Cerebellar nuclear complex (tissue), 1 donor: ENCODE data around the gene NSL1.

Experiments
- DNase-seq, 2 experiments: peaks; one replicate each; lab custom pipeline; 2025; lab: John Stamatoyannopoulos, UW

NSL1 gene

DNA sequence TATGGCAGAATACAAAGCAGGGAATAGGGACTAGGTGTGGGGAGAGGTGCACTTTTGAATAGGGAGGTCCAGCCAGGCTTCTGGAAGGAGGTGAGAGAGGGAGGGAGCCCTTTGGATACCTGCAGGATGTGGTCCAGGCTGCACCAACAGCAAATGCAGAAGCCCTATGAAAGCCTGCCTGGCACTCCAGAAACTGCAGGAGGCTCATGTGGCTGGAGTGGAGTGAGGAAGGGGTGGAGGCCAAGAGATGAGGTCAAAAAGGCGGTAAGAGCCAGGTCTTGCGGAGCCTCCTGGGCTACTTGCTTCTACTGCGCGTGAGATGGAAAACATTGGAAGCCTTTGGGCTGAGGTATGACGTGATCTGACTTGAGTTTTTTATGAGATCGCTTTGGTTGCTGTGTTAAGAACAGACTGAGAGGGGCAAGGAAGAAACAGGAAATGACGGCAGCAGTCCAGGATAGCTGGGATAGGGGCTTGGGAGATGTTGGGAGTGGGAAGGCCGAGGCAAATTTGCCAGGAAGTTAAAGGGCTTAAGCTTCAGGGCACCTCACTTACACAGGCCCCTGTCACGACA, 87.5 kb downstream of the NSL1 start:
- no peak for DNase-seq

DNA sequence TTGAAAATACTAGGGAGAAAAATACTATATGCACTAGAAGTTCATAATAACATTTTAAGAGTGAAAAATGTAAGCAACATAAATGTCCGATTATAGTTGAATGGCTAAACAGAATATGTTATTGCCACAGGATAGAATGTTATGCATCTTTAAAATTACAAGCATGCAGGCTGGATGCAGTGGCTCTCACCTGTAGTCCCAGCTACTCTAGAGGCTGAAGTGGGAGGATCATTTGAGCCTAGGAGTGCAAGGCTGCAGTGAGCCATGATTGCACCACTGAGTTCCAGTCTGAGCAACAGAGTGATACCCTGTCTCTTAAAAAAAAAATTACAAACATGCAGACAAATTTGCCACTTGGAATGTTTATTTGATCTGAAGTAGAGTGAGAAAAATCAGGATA, 88.9 kb downstream of the NSL1 start:
- DNase-seq = no peak

DNA sequence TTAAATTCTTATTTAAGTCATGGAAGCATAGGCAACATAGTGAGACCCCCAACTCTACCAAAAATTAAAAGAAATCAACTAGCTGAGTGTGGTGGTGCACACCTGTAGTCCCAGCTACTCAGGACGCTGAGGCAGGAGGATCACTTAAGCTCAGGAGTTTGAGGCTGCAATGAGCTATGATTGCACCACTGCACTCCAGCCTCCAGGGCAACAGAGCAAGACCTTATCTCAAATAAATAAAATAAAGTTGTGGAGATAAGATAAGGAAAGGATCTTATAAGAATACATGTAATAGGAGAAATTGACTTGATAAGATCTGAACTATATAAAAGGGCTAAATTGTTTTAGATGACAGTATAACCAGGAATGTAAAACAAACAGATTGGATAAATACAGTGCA, 89.7 kb downstream of the NSL1 start:
- DNase-seq = no peak

DNA sequence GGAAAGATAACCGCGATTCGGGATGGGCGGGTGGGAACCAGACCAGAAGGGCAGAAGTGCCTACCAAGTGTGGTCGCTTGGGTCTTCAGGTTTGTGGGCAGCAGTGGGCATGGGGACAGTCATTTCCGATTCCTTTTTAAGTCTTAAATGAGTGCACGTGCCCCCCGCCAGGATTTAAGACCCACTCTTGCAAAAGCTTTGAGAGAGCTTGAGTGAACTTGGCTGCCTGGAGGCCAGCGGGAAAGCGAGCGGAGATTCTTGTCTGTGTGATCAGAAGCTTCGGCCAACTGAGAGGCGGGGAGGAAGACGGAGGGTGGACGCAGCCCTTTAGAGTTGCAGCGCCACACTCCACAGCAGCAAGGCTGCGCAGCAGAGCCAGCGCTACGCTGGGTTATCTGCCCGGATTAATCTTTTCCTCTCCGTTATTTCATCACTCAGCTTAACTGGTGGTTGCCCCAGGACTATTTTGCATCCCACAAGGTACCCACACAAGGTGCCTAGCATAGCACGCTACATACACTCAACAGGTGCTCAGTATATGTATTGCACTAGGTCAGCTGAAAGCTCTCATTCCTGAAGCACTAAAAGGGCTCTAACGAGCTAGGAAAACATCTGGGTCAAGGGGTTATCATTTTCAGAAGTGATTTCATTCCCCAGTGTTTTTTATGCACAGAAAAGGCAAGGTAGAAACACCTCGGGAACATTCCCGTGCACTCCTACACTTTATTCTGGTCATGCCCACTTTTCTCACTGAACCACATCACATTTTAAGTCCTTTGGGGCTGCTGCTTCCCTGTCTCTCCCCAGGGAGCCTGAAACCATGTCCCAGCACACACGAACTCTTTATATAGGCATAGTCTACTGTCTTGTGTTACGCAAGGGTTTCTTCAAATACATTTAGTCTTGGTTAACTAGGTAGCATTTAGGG, 90.4 kb downstream of the NSL1 start:
- DNase-seq = no peak

DNA sequence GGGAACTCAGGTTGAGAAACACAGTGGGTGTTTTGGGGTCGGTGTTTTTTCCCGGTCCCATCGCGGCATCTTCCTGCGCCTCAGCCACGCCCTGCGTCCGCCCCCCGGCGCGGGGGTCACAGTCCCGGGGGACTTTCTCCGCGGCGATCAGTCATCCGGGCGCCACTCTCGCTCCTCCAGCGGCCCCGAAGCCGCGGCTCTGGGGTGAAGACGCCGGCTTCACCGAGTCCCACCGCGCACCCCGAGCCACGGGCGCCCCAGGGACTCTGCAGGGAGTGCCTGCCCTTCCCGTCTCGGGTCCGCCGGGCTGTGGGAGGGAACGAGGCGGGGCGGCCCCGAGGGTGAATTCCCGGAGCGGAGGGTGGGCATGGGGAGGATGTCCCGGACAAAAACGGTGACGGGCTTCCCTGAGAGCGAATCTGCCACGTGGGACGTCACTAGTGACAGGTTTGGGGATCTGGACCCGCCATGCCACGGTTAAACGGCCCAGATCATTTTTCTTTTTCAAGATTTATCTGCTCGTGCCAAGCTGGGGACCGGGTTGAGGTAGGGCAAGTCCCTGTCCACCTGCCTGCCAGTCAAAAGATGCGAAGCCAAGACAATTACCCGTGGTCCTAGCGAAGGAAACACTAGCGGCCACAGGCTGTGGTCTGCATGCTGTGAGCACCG, 91.2 kb downstream of the NSL1 start:
- DNase-seq = no peak

DNA sequence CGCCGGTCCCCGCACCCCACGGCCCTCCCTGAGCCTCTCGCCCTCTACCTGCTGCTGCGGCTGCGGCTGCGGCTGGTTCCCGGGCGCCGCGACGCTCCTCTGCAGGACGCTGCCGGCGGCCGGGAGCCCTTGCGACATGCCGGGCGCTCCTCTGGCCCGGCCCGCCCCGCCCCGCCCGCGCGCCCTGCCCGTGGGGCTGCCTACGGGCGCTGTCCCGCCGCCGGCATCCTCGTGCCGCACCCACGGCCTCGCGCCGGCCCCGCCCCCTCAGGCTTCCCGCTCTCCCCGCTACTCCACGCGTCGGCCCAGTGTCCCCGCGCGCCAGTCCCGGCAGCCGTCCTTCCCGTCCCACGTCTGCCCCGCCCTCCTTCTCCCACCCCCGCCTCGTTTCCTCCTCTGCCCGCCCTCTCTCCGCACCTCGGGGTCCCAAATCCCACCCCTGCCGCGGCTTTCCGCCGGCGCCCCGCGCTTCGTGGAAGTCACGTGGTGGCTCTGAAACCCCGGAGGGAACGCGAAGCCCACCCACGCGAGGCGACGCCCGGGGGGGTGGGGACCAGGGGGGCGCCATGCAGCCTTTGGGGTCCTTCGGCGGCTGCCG, 91.9 kb downstream of the NSL1 start, which contains the start of gene BATF3:
TSS of gene BATF3 (minus strand) at position 216 of the 598 bp plus-strand sequence. CDS start at position 138, 78 bp downstream.
- no peak for DNase-seq

DNA sequence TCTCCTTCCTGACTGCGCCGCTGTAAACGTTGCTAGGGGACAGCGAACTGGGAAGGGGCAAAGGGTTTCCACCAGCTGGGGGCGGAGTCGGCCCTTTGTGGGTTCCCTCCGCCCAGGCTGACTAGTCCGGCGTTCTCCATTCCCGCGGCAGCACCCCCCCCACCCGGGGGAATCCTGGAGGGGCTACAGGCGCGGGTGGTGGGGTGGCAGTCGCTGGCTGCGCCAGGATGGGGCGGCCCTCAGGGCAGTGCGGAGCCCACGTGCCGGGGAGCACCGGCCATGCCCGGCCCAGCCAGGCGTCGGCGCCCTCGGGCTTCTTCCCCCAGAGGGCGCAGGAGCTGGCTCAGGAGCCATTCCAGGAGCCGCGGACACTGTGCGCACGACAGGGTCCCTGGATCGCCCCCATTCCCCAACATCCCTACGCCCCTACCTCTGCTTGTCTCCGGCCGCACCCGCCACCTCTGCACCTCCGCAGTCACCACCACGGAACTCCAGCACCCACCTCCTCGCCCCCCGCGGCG, 92.4 kb downstream of the NSL1 start:
- DNase-seq = no peak

DNA sequence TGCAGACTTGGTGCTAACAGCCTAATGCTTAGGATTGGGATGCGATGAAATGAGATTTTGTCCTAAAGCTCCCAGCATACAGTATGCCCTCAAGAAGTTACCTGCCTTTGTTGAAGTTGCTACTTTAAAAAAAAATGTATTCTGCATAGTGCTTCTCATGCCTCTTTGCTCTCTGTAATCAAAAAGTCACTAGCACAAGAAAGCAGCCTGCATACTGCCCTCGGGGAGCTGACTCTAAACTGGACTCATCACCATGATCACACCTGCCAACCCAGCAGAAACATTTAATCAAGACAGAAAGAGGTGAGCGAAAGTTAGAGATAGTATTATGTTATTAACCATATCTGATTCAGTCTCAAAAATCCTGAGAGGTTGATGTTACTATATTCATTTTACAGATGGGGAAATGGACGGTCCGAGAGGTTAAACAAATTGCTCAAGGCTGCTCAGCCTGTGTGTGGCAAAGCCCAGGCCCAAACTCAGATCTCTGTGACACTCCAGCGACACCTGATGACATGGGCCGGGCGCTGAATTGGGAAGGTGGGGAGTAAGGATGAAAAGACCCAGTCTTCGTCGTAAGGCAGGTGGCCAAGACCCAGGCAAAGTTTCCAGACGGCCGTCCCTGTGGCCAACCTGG, 93.0 kb downstream of the NSL1 start:
- no peak for DNase-seq

DNA sequence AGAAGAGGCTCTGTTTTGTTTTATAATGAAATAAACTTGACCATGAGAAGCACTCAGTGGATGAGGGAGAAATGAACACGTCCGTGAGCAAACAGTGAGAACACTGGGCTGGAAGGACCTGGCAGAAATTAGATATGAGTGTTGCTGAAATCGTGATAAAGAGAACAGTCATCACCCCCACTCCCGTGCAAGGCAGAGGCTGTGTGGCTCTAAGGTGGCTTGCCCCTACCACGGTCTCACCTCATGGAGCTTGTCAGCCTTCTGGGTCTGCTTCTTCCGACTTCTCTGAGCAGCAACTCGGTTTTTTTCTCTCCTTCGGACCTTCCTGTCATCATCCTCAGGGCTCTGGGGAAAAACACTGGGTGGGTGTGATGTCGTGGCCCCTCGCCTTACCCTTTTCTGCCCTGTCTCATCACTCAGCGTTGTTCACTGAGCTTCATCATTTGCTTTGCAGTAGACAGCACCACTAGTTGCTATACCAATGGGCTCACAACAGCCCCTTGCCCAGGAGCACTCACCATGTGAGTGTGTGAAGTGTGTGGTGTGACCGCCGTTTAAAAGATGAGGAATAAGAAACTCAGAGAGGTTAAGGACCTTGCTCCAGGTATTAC, 94.8 kb downstream of the NSL1 start:
- DNase-seq = no peak

DNA sequence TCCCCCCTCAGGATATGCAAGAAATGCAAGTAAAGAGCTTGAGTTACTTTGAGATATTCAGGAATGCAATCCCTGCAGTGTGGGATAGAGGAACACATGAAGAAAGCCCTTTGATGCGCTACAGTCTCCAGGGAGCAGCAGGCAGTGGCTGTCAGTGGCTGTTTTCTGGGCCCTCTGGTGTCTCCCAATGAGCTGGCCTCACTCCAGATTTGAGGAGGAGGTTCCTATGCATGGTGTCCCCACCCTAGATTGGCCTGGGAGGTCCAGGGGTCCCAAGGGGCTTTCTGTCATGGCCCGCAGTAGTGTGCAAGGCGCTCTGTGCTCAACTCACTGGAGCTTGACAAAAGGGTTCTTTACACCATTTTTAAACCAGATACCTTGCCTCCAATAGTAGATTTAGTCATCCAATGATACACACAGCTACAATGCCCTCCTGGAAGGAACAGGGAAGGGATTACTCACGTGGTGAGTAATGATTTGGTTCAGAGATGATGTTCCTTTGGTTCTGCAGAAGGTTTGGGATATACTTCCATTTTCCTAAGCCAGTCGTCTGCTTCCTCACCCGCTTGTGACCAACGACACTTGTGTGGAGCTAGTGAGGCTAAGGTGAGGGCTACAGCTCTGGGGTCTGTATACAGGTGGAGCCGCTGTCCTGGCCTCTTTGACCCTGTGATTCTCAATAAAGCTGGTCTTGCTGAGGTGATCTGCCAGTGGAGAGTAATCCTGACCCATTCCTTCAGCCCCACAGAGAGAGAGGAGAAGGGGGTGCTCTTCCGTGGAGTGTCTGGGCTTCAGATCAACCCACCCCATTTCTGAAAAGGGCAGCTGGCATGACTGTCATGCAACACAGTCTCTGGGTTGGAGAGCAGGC, 98.6 kb downstream of the NSL1 start:
- no peak for DNase-seq

DNA sequence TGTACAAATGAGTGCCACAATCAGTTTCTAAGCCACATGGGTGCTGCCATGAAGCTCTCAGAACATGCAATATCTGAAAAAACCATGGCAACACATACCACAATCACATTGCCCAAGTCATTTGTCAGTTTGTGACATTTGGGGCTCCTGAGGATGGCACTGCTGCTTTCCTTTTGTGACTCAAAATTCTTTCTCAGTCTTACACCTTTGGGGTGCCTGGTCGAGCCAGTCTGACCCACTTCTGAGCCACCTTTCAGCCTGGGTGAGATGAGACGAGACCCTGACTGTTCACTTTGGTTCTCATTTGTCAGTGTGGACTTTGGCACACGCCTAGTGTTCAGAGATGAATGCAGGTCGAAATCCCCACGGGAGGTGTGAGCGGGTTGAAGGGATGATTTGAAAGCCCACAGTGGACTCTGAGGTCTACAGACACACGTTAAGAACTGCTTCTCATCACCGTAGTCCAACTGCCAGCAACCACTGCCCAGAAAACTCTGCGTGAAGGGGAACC, 100.0 kb downstream of the NSL1 start:
- no peak for DNase-seq

DNA sequence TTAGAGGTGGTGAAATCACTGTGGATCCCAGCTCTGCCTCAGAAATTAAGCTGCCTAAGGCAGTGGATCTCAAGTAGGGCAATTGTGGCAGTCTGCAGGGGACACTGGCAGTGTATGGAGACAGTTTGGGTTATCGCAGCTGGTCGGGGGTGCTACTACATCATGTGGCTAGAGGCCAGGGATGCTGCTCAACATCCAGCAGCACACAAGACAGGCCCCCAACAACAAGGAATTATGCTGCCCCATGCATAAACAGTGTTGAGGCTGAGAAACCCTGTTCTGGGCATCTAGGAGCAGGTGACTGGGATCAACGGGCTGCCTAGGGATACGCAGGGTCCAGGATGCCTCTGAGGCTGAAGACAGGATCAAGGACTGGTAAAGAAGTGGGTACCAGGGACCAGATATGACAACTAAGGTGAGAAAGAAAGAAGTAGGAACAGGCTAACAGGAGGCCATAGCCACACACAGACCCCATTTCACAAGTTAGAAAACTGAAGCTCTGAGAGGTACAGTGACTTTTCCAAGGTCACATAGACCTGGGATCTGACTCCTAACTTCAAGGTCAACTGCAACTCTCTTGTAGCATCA, 100.7 kb downstream of the NSL1 start:
- DNase-seq = no peak

DNA sequence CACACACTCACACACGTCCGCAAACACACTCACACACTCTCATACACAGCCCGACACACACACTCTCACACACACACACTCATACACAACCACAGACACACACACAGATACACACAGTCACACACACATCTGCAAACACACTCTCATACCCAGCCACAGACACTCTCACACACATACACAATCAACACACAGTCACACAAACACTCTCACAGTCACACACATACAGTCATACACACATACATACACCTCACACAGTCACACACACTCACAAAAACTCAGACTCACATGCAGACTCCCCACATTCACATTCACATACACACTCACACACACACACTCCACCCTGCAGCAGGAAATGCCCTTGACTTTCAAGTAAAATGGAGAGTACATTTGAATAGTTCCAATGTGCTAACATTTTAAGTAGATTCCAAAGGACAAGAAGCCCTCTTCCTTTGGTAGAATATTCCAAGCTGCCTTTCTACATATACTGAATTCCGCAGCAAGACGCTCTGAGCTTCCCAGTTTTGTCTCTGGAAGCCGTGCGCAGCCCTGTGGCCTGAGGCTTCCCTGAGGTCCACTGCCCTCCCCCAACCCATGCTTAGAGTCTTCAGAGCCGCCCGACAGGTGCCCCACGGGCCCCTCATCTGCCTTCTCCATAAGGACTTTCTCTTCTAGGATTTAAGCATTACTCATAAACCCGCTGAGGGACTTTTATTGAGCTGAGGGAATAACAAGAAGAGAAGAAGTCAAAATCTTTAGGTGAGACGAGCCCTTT, 101.6 kb downstream of the NSL1 start:
- no peak for DNase-seq

DNA sequence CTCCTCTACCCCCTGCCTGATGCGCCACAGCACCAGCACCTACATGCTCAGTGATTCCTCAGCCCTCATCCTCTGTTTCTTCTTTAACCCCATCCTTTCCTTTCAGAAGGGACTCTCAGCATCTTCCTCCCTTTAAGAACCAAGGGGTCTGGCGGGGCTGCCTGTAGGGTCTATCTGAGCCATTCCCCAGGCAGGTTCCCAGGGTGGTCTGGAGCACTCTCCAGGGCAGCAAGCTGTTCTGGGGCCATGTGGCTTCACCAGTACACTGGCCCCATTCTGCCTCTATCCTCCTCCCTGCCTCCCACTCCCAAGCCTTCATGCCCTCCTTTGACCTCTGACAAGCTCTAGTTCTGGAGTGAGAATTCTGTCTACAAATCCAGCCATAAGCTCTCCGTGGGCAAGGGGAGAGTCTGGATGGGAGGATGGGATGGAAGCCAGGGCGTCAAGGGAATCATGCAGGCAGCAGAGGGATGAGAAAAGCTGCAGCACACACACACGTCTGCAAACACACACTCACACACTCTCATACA, 102.3 kb downstream of the NSL1 start:
- DNase-seq = no peak

DNA sequence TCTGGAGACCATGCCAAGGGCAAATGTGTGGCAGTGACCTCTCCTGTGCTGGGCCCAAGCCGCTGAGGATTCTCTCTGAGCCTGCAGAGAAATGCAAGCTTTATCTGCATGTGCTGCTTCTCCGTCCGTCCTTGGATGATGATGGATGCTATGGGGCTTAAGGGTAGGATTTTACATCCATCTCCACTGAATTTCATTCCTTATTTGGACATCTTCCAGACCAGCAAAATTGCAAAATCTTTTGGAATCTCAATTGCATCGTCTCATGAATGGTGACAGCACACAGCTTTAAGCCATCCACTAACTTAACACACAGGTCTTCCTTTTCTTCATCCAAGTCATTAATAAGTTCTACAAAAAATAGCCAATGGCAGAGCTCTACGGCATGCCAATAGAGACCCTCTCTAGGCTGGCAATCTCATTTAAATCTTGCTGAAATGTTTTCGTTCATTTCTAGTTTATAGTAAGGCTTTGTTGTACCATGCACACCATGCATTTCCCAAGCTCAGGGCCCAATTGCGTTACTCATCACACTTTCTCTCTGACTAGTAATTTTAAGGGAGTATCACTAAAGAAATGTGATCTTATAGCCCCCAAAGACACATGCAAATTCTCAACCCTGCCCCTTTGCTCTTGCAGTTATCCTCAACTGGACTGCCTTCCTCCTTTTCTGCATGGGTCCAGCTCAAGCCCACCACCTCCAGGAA, 103.1 kb downstream of the NSL1 start:
- DNase-seq = no peak

DNA sequence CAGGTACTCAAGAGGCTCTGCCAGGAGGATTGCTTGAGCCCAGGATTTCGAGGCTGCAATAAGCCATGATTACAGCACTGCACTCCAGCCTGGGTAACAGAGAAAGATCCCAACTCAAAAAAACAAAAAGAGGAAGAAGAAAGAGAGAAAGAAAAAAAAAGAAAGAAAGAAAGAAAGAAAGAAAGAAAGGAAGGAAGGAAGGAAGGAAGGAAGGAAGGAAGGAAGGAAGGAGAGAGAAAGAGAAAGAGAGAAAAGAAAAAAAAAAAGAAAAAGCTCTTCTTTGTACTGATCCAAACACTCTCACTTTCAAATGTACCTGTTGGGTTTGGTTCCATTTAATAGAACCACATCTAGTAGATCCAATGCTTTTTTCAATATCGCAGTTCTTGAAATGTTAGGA, 103.8 kb downstream of the NSL1 start:
- DNase-seq = no peak

DNA sequence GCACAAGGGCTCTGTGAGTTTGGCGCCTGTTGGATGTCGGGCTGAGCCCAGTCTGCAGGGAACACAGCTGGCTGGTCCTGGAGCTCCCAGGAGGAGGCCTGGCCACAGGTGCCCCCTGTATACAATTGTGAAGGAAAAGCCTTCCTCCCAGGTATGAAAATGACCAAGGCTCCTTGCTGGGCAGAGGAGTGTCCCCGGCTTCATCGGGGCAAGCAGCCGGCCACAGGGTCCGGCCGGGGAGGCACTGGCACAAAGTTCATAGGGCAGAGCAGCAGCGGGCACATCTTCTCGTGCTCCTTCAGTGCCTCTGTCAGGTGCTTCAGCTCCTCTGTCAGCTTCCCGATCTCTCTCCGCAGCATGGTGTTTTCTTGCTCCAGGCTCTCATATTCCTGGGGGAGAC, 105.0 kb downstream of the NSL1 start:
- no peak for DNase-seq

DNA sequence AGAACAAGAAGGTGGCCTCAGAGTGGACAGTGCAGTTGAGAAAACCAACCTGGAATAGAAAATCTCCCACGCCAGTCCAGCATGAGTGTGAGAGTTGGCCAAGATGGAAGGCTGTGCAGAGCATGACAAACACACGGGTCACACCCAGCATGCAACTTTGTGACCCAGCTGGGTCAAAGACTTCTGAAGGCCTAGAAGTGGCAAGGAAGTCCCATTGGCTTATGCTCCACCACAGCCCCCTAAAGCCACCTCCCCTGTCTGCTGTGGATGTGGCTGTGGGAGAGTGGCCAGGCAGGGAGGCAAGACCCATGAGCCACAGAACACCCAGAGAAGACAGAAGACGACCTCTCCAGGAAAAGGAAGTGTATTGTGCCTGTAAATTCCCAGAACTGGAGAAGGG, 105.5 kb downstream of the NSL1 start:
- no peak for DNase-seq
